Fibroblast of lung (primary cell): ENCODE measurements around the gene OR56B4.

Experiments
- EZH2 ChIP-seq: IDR thresholded peaks from 2 replicates; pipeline ENCODE4 v1.5.1; 2012; ENCODE audit warnings: low read length, control low read depth, mild to moderate bottlenecking; ENCODE audit errors: missing control alignments
- TF ChIP-seq, protein P1 (sequence below), 2 donors: IDR thresholded peaks in 1 of 2; conservative IDR thresholded peaks in 1 of 2; 1 replicate in 1 of 2; 2 replicates in 1 of 2; pipeline ENCODE4 v1.5.1; 2011 to 2012; ENCODE audit warnings: low read length in 2 of 2, control low read depth in 1 of 2, inconsistent platforms in 1 of 2, low read depth in 1 of 2, mild to moderate bottlenecking in 1 of 2

GRCh38 chr11:6142936-6143335, 35.5 kb downstream of the OR56B4 start:
- TF ChIP-seq, protein P1, sequence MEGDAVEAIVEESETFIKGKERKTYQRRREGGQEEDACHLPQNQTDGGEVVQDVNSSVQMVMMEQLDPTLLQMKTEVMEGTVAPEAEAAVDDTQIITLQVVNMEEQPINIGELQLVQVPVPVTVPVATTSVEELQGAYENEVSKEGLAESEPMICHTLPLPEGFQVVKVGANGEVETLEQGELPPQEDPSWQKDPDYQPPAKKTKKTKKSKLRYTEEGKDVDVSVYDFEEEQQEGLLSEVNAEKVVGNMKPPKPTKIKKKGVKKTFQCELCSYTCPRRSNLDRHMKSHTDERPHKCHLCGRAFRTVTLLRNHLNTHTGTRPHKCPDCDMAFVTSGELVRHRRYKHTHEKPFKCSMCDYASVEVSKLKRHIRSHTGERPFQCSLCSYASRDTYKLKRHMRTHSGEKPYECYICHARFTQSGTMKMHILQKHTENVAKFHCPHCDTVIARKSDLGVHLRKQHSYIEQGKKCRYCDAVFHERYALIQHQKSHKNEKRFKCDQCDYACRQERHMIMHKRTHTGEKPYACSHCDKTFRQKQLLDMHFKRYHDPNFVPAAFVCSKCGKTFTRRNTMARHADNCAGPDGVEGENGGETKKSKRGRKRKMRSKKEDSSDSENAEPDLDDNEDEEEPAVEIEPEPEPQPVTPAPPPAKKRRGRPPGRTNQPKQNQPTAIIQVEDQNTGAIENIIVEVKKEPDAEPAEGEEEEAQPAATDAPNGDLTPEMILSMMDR (conservative IDR thresholded peaks at IDR 0.05 in 1 of 2, IDR thresholded peaks at IDR 0.05 in 1 of 2; ENCODE audit: low read depth in 1 of 2, low read length in 2 of 2): no peak
- TF ChIP-seq EZH2: no peak
